Metanephros (tissue), 1 donor: ENCODE data around the gene AGRP. TPM values are rescaled to one million over a fixed set of nuclear protein-coding genes. Genes with fewer than 3 reads are reported as not detected.

Experiments used
- total RNA-seq: library from RNA; depleted of rRNA; stranded (reverse); fragments of >200 nt; gene quantifications from one replicate; pipeline ENCODE4 v1.2.3, GENCODE V29; 2014

The AGRP gene
- 0.47 TPM for total RNA-seq

GRCh38 chr16:67483150-67483549, at the start of gene AGRP:
AGRP (minus strand) TSS chr16:67483547; CDS start chr16:67483398, 149 bp downstream.

GRCh38 chr16:67528222-67528869, 45.0 kb upstream of the AGRP start, which contains the start of gene RIPOR1:
RIPOR1 (plus strand) TSS chr16:67528829; CDS start chr16:67538447, 9,618 bp downstream.

GRCh38 chr16:67480833-67481560, 2.4 kb downstream of the AGRP start, which contains the start of gene ATP6V0D1:
ATP6V0D1 (minus strand) TSS chr16:67481157; CDS start chr16:67481086, 71 bp downstream.

Other genes starting within 250 kb of the AGRP start
- gene FHOD1, start 236.1 kb downstream of the AGRP start, total RNA-seq, result 29.9 TPM
- 3.6 TPM for gene SLC9A5, start 234.6 kb downstream of the AGRP start, total RNA-seq
- gene PLEKHG4, start 204.0 kb downstream of the AGRP start, total RNA-seq, result 41.7 TPM
- 0.47 TPM for gene KCTD19, start 156.8 kb downstream of the AGRP start, total RNA-seq
- gene LRRC36, start 156.7 kb downstream of the AGRP start, total RNA-seq, result 4.9 TPM
- gene TPPP3, start 90.0 kb downstream of the AGRP start, total RNA-seq, result 38.6 TPM
- gene ZDHHC1, start 67.1 kb downstream of the AGRP start, total RNA-seq, result 14.5 TPM
- 198 TPM for gene HSD11B2, start 52.4 kb downstream of the AGRP start, total RNA-seq
- gene ATP6V0D1, start 2.4 kb downstream of the AGRP start, total RNA-seq, result 91.1 TPM
- gene RIPOR1, start 45.3 kb upstream of the AGRP start, total RNA-seq, result 55.6 TPM
- 49.9 TPM for gene CTCF, start 79.0 kb upstream of the AGRP start, total RNA-seq
- 0.64 TPM for gene CARMIL2, start 161.6 kb upstream of the AGRP start, total RNA-seq
- gene ACD, start 176.7 kb upstream of the AGRP start, total RNA-seq, result 20.1 TPM
- gene PARD6A, start 177.4 kb upstream of the AGRP start, total RNA-seq, result 3.9 TPM
- 18.1 TPM for gene ENKD1, start 183.2 kb upstream of the AGRP start, total RNA-seq
- gene C16orf86, start 183.3 kb upstream of the AGRP start, total RNA-seq, result 3.9 TPM
- 18.4 TPM for gene GFOD2, start 235.8 kb upstream of the AGRP start, total RNA-seq